Trophoblast cell (in vitro differentiated cells and primary cell): Measurements from ENCODE around the gene ZC3H12D.

Experiments used
- DNase-seq, 2 donors: peaks; one replicate each; pipeline ENCODE4 v3.0.0-alpha.2; 2016
- H2AFZ ChIP-seq: 2 replicates; pipeline ENCODE4 v1.6.1; 2013; ENCODE audit warnings: low read length, moderate library complexity, mild to moderate bottlenecking; ENCODE audit not compliant: insufficient read depth, poor library complexity
- H2AK5ac ChIP-seq: 2 replicates; pipeline ENCODE4 v1.6.1; 2013; ENCODE audit warnings: mild to moderate bottlenecking, low read length
- H2BK120ac ChIP-seq: 2 replicates; pipeline ENCODE4 v1.6.1; 2013; ENCODE audit warnings: low read length, mild to moderate bottlenecking, moderate library complexity; ENCODE audit not compliant: insufficient read depth, poor library complexity
- H2BK12ac ChIP-seq: 2 replicates; pipeline ENCODE4 v1.6.1; 2013; ENCODE audit warnings: mild to moderate bottlenecking, low read length, moderate library complexity
- H2BK5ac ChIP-seq: 2 replicates; pipeline ENCODE4 v1.6.1; 2013; ENCODE audit warnings: low read length, low read depth, moderate library complexity, mild to moderate bottlenecking; ENCODE audit not compliant: poor library complexity
- H3K14ac ChIP-seq: 2 replicates; pipeline ENCODE4 v1.6.1; 2013; ENCODE audit warnings: mild to moderate bottlenecking, low read length
- H3K18ac ChIP-seq: 2 replicates; pipeline ENCODE4 v1.6.1; 2013; ENCODE audit warnings: mild to moderate bottlenecking, low read length
- H3K23ac ChIP-seq: 2 replicates; pipeline ENCODE4 v1.6.1; 2013; ENCODE audit warnings: low read length
- H3K27ac ChIP-seq: 2 replicates; pipeline ENCODE4 v1.5.1; 2013; ENCODE audit warnings: low read depth, mild to moderate bottlenecking, inconsistent platforms, low read length, moderate library complexity
- H3K27me3 ChIP-seq: 2 replicates; pipeline ENCODE4 v1.6.1; 2013; ENCODE audit warnings: inconsistent platforms, mild to moderate bottlenecking, low read length, moderate library complexity; ENCODE audit not compliant: insufficient read depth
- H3K36me3 ChIP-seq, 2 experiments: 1 replicate in 1 of 2; 2 replicates in 1 of 2; pipeline ENCODE4 v1.6.1; 2013; ENCODE audit warnings: low read length in 2 of 2, mild to moderate bottlenecking in 2 of 2, moderate library complexity in 1 of 2; ENCODE audit not compliant: insufficient read depth in 2 of 2, control insufficient read depth in 1 of 2
- H3K4ac ChIP-seq: 2 replicates; pipeline ENCODE4 v1.6.1; 2013; ENCODE audit warnings: low read depth, mild to moderate bottlenecking, low read length, moderate library complexity
- H3K4me1 ChIP-seq, 2 experiments: 1 replicate in 1 of 2; 2 replicates in 1 of 2; pipeline ENCODE4 v1.6.1; 2013; ENCODE audit warnings: low read length in 2 of 2, mild to moderate bottlenecking in 2 of 2, moderate library complexity in 1 of 2; ENCODE audit not compliant: insufficient read depth in 2 of 2, control insufficient read depth in 1 of 2
- H3K4me2 ChIP-seq: 2 replicates; pipeline ENCODE4 v1.6.1; 2013; ENCODE audit warnings: inconsistent platforms, mild to moderate bottlenecking, low read length, moderate library complexity
- H3K4me3 ChIP-seq: 2 replicates; pipeline ENCODE4 v1.5.1; 2013; ENCODE audit warnings: mild to moderate bottlenecking, low read depth, low read length, inconsistent platforms
- H3K79me1 ChIP-seq: one replicate; pipeline ENCODE4 v1.6.1; 2013; ENCODE audit warnings: low read length
- H3K79me2 ChIP-seq: 2 replicates; pipeline ENCODE4 v1.6.1; 2013; ENCODE audit warnings: low read length, mild to moderate bottlenecking; ENCODE audit not compliant: control insufficient read depth, insufficient read depth, poor library complexity
- H3K9ac ChIP-seq: 2 replicates; pipeline ENCODE4 v1.6.1; 2013; ENCODE audit warnings: mild to moderate bottlenecking, low read length
- H3K9me3 ChIP-seq: 2 replicates; pipeline ENCODE4 v1.6.1; 2013; ENCODE audit warnings: low read depth, mild to moderate bottlenecking, control low read depth, inconsistent platforms, low read length; ENCODE audit not compliant: insufficient read depth
- H4K12ac ChIP-seq: 2 replicates; pipeline ENCODE4 v1.6.1; 2013; ENCODE audit warnings: low read depth, mild to moderate bottlenecking, low read length, moderate library complexity
- H4K8ac ChIP-seq: 2 replicates; pipeline ENCODE4 v1.6.1; 2013; ENCODE audit warnings: low read depth, mild to moderate bottlenecking, low read length, moderate library complexity
- H4K91ac ChIP-seq: one replicate; pipeline ENCODE4 v1.6.1; 2013; ENCODE audit warnings: low read depth, mild to moderate bottlenecking, low read length, moderate library complexity
- WGBS: extraction: QIAGEN DNeasy Blood & Tissue Kit; methylation state at CpG from one replicate; pipeline ENCODE4 v1.1.7; 2013; ENCODE audit warnings: missing lambda C conversion rate; ENCODE audit not compliant: insufficient read length, insufficient coverage; ENCODE audit errors: extremely low coverage; 5-methylcytosine and 5-hydroxymethylcytosine counted together

The ZC3H12D gene

DNA sequence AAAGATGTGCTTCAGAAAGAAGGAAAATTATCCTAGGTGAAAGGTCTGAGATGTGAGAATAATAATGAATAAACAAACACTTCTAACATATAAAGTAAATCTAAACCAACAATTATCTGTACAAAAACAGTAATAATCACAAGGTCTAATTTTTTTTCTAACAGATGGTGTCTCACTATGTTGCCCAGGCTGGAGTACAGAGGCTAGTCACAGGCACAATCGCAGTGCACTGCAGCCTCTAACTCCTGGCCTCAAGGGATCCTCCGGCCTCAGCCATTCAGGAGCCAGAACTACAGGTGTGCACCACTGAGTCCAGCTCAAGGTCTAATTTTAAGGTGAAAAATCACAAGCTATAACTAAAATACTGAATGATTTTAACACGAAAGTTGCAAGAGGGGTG is 17.0 kb upstream of the ZC3H12D start:
- no peak overlapping the region for H3K9ac ChIP-seq
- no peaks in the 10 kb centered on the region for H3K79me2 ChIP-seq
- H3K4me1 ChIP-seq: no peaks in the 10 kb centered on the region
- no peak overlapping the region for H2BK12ac ChIP-seq
- no CpG with 5 or more reads among the region's 3 CpGs for WGBS
- no peak overlapping the region for H3K14ac ChIP-seq
- no peak overlapping the region for H3K18ac ChIP-seq
- no peak overlapping the region for H3K4me3 ChIP-seq
- H2AFZ ChIP-seq: no peak overlapping the region
- no peak overlapping the region for H3K4me2 ChIP-seq
- no peaks in the 10 kb centered on the region for H3K9me3 ChIP-seq
- H4K8ac ChIP-seq: no peak overlapping the region
- H4K12ac ChIP-seq: no peak overlapping the region
- H2BK120ac ChIP-seq: no peak overlapping the region
- H3K27ac ChIP-seq: no peak overlapping the region
- DNase-seq: no peak
- no peaks in the 10 kb centered on the region for H3K27me3 ChIP-seq
- no peaks in the 10 kb centered on the region for H3K79me1 ChIP-seq
- H2BK5ac ChIP-seq: no peak overlapping the region
- H4K91ac ChIP-seq: no peak overlapping the region
- H3K23ac ChIP-seq: no peak overlapping the region
- no peak overlapping the region for H2AK5ac ChIP-seq
- H3K4ac ChIP-seq: no peak overlapping the region
- peaks cover 0 to 2% of the 10 kb centered on the region in 2 experiments for H3K36me3 ChIP-seq

GRCh38 chr6:149501201-149501600 is 16.4 kb upstream of the ZC3H12D start:
- no peak overlapping the region for H3K27ac ChIP-seq
- no peaks in the 10 kb centered on the region for H3K27me3 ChIP-seq
- H3K79me1 ChIP-seq: no peaks in the 10 kb centered on the region
- H3K18ac ChIP-seq: no peak overlapping the region
- H3K79me2 ChIP-seq: no peaks in the 10 kb centered on the region
- no peaks in the 10 kb centered on the region for H3K9me3 ChIP-seq
- DNase-seq: no peak
- no peak overlapping the region for H4K91ac ChIP-seq
- H4K12ac ChIP-seq: no peak overlapping the region
- no CpG with 5 or more reads among the region's 1 CpG for WGBS
- no peak overlapping the region for H2BK12ac ChIP-seq
- H4K8ac ChIP-seq: no peak overlapping the region
- no peak overlapping the region for H3K4me2 ChIP-seq
- no peak overlapping the region for H2AK5ac ChIP-seq
- no peak overlapping the region for H3K4ac ChIP-seq
- H3K4me3 ChIP-seq: no peak overlapping the region
- H3K23ac ChIP-seq: no peak overlapping the region
- no peak overlapping the region for H2AFZ ChIP-seq
- H2BK120ac ChIP-seq: no peak overlapping the region
- no peaks in the 10 kb centered on the region for H3K4me1 ChIP-seq
- no peak overlapping the region for H3K9ac ChIP-seq
- H3K14ac ChIP-seq: no peak overlapping the region
- H2BK5ac ChIP-seq: no peak overlapping the region
- H3K36me3 ChIP-seq: no peaks in the 10 kb centered on the region

DNA sequence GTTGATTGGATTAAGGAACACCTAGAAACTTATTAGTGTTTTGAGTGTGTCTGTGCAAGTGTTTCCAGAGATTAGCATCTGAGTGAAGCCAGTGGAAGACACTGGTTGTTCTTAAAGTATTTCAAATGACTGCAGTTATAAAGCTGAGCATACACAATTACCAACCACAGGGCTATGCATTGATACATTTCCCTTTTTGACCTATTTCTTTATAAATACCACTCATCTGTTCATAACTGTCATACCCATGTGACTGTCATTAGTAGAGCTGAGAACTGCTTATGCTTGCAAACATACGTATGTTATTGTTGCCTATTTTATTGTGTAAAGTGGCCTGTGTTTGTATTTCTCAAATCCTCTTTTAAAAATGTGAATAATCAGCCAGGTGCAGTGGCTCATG is 15.3 kb upstream of the ZC3H12D start:
- H3K4ac ChIP-seq: no peak overlapping the region
- H3K27me3 ChIP-seq: no peaks in the 10 kb centered on the region
- no peak overlapping the region for H4K12ac ChIP-seq
- H4K91ac ChIP-seq: no peak overlapping the region
- no peak for DNase-seq
- no peaks in the 10 kb centered on the region for H3K79me2 ChIP-seq
- H3K27ac ChIP-seq: no peak overlapping the region
- no peaks in the 10 kb centered on the region for H3K36me3 ChIP-seq
- H2BK12ac ChIP-seq: no peak overlapping the region
- no peak overlapping the region for H2BK5ac ChIP-seq
- H3K4me2 ChIP-seq: no peak overlapping the region
- H2AFZ ChIP-seq: no peak overlapping the region
- no peaks in the 10 kb centered on the region for H3K9me3 ChIP-seq
- no peaks in the 10 kb centered on the region for H3K79me1 ChIP-seq
- no peak overlapping the region for H3K18ac ChIP-seq
- no peak overlapping the region for H2BK120ac ChIP-seq
- H4K8ac ChIP-seq: no peak overlapping the region
- no peak overlapping the region for H3K14ac ChIP-seq
- H3K4me3 ChIP-seq: no peak overlapping the region
- H2AK5ac ChIP-seq: no peak overlapping the region
- WGBS: no CpG with 5 or more reads among the region's 1 CpG
- no peak overlapping the region for H3K23ac ChIP-seq
- no peaks in the 10 kb centered on the region for H3K4me1 ChIP-seq
- H3K9ac ChIP-seq: no peak overlapping the region

DNA sequence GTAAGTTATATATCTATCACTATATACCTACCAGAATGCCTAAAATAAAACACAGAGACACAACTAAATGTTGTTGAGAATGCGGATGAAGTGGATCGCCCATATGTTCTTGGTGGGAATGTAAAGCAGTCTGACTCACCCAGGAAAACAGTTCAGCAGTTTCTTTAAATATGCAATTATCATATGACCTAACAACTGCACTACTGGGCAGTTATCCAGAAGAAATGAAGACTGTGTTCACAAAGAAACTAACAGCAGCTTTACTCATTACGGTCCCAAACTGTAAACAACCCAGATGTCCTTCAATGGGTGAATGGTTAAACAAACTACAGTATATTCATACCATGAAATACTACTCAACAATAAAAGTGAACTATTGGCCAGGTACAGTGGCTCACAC is 14.3 kb upstream of the ZC3H12D start:
- H2BK12ac ChIP-seq: no peak overlapping the region
- H2AK5ac ChIP-seq: no peak overlapping the region
- no peak overlapping the region for H3K4me3 ChIP-seq
- H4K12ac ChIP-seq: no peak overlapping the region
- no peak overlapping the region for H3K18ac ChIP-seq
- no peaks in the 10 kb centered on the region for H3K36me3 ChIP-seq
- H3K79me1 ChIP-seq: no peaks in the 10 kb centered on the region
- no peak overlapping the region for H3K14ac ChIP-seq
- no peak overlapping the region for H3K23ac ChIP-seq
- no CpG with 5 or more reads among the region's 3 CpGs for WGBS
- H4K91ac ChIP-seq: no peak overlapping the region
- H3K4ac ChIP-seq: no peak overlapping the region
- H3K4me2 ChIP-seq: no peak overlapping the region
- H3K9me3 ChIP-seq: no peaks in the 10 kb centered on the region
- no peaks in the 10 kb centered on the region for H3K27me3 ChIP-seq
- no peak overlapping the region for H4K8ac ChIP-seq
- no peaks in the 10 kb centered on the region for H3K4me1 ChIP-seq
- no peak overlapping the region for H3K27ac ChIP-seq
- DNase-seq: peak; percentile 50 to 83
- H2AFZ ChIP-seq: no peak overlapping the region
- no peak overlapping the region for H2BK120ac ChIP-seq
- H3K79me2 ChIP-seq: no peaks in the 10 kb centered on the region
- no peak overlapping the region for H3K9ac ChIP-seq
- no peak overlapping the region for H2BK5ac ChIP-seq
